Liver (tissue), 3 donors: Measurements from ENCODE around the gene IFI16.

ENCODE experiments used
- EGR1 ChIP-seq, 2 donors: IDR thresholded peaks; 2 replicates each; pipeline ENCODE4 v1.6.1; 2016 to 2018; ENCODE audit warnings: antibody characterized with exemption in 2 of 2, low read depth in 2 of 2
- JUND ChIP-seq, 2 donors: IDR thresholded peaks; 2 replicates each; pipeline ENCODE4 v1.6.1; 2016; ENCODE audit warnings: antibody characterized with exemption in 2 of 2
- TAF1 ChIP-seq: conservative IDR thresholded peaks from 2 replicates; pipeline ENCODE4 v1.6.1; 2016; ENCODE audit warnings: antibody characterized with exemption, mild to moderate bottlenecking
- TF ChIP-seq, protein P1 (sequence below): IDR thresholded peaks from 2 replicates; pipeline ENCODE4 v1.6.1; 2016; ENCODE audit warnings: antibody characterized with exemption
- TF ChIP-seq, protein P2 (sequence below): fragments of 150-350 bp; IDR thresholded peaks from 2 replicates; pipeline ENCODE4 v1.5.1; 2017; ENCODE audit warnings: improper control_type of control experiment, low read depth, low read length; ENCODE audit not compliant: missing input control
- donor health status: healthy.
- donor health status: healthy.

DNA sequence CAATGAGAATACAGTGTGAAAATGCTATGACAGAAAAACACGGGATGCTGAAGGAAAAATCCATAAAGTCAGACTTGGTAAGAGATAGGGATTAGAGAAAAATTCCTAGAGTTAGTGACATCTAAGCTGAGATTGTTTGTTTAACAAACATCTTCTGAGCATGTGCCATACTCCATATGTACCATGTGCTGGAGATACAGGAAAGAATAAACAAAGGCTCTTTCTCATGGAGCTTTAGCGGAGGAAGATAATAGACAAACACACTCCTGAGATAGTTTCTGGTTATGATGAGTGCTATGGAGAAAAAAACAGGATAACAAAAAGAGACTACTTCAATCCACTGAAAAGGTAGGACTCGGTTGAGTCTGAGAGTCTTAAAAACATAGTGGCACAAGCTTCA is 88.9 kb downstream of the IFI16 start:
- TF ChIP-seq, protein P1, sequence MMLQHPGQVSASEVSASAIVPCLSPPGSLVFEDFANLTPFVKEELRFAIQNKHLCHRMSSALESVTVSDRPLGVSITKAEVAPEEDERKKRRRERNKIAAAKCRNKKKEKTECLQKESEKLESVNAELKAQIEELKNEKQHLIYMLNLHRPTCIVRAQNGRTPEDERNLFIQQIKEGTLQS = no peak
- TF ChIP-seq JUND (IDR thresholded peaks at IDR 0.05) (no peak), EGR1 (IDR thresholded peaks at IDR 0.05; ENCODE audit: low read depth in 2 of 2) (no peak), TAF1 (no peak)
- TF ChIP-seq, protein P2, sequence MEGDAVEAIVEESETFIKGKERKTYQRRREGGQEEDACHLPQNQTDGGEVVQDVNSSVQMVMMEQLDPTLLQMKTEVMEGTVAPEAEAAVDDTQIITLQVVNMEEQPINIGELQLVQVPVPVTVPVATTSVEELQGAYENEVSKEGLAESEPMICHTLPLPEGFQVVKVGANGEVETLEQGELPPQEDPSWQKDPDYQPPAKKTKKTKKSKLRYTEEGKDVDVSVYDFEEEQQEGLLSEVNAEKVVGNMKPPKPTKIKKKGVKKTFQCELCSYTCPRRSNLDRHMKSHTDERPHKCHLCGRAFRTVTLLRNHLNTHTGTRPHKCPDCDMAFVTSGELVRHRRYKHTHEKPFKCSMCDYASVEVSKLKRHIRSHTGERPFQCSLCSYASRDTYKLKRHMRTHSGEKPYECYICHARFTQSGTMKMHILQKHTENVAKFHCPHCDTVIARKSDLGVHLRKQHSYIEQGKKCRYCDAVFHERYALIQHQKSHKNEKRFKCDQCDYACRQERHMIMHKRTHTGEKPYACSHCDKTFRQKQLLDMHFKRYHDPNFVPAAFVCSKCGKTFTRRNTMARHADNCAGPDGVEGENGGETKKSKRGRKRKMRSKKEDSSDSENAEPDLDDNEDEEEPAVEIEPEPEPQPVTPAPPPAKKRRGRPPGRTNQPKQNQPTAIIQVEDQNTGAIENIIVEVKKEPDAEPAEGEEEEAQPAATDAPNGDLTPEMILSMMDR = no peak
